ENCODE data around the gene ZNF502.

Gene ZNF502

GRCh38 chr3:44762170-44762677 is 49.8 kb downstream of the ZNF502 start:
- in situ Hi-C loops (cut with HindIII; ENCODE audit: low pct_ligation_motif_present, low pct_unique_long_range_greater_than_20kb, low sequenced_read_pairs), result no loop called here
- DNase-seq, result peak; percentile 34

GRCh38 chr3:44762690-44763089 is 50.2 kb downstream of the ZNF502 start:
- in situ Hi-C loops (cut with HindIII; ENCODE audit: low pct_ligation_motif_present, low pct_unique_long_range_greater_than_20kb, low sequenced_read_pairs), result no loop called here
- no peak for DNase-seq

- in situ Hi-C loops (cut with HindIII; ENCODE audit: low pct_ligation_motif_present, low pct_unique_long_range_greater_than_20kb, low sequenced_read_pairs), result no loop called here
- DNase-seq, result no peak
Observed at GRCh38 chr3:44764248-44764647, 51.8 kb downstream of the ZNF502 start.

GRCh38 chr3:44771424-44772098 is 59.1 kb downstream of the ZNF502 start:
- DNase-seq, result no peak
- in situ Hi-C loops (cut with HindIII; ENCODE audit: low pct_ligation_motif_present, low pct_unique_long_range_greater_than_20kb, low sequenced_read_pairs), result no loop called here

- in situ Hi-C loops (cut with HindIII; ENCODE audit: low pct_ligation_motif_present, low pct_unique_long_range_greater_than_20kb, low sequenced_read_pairs), result no loop called here
- DNase-seq, result no peak
Observed at GRCh38 chr3:44772099-44772442, 59.6 kb downstream of the ZNF502 start.

Data from ACHN (cell line).